ENCODE results near the gene C5orf22.
"Not testable (repeated sequence)": the region's sequence is repeated elsewhere in the genome, so short reads cannot be mapped to it uniquely, and the experiment has no call there.

DNA sequence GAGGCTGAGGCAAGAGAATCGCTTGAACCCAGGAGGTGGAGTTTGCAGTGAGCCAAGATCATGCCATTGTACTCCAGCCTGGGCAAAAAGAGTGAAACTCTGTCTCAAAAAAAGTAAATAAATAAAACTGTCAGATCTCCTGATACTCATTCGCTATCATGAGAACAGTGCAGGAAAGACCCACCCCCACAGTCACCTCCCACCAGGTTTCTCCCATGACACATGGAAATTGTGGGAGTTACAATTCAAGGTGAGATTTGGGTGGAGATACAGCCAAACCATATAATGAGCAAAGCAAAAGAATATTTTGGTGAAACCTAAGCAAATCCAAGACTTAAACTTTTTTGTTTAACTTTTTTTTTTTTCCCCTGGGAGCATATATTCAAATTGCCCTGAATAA is 17.0 kb downstream of the C5orf22 start:
- TF ChIP-seq, protein P1, sequence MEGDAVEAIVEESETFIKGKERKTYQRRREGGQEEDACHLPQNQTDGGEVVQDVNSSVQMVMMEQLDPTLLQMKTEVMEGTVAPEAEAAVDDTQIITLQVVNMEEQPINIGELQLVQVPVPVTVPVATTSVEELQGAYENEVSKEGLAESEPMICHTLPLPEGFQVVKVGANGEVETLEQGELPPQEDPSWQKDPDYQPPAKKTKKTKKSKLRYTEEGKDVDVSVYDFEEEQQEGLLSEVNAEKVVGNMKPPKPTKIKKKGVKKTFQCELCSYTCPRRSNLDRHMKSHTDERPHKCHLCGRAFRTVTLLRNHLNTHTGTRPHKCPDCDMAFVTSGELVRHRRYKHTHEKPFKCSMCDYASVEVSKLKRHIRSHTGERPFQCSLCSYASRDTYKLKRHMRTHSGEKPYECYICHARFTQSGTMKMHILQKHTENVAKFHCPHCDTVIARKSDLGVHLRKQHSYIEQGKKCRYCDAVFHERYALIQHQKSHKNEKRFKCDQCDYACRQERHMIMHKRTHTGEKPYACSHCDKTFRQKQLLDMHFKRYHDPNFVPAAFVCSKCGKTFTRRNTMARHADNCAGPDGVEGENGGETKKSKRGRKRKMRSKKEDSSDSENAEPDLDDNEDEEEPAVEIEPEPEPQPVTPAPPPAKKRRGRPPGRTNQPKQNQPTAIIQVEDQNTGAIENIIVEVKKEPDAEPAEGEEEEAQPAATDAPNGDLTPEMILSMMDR (IDR thresholded peaks at IDR 0.05): not testable (repeated sequence)
- not testable (repeated sequence) for TF ChIP-seq EZH2 (IDR thresholded peaks at IDR 0.05; ENCODE audit: borderline replicate concordance, insufficient read depth, low read depth, low read length, poor library complexity, severe bottlenecking)
